ENCODE data around the gene PLD1. TPM values are rescaled to one million over a fixed set of nuclear protein-coding genes. Genes with fewer than 3 reads are reported as not detected.

Gene PLD1
- total and polyA plus RNA-seq, 2 of the 8 experiments (the other 6 are each of a cell fraction or from before 2014, with no cell fraction given), result 1.2 to 2.6 TPM

DNA sequence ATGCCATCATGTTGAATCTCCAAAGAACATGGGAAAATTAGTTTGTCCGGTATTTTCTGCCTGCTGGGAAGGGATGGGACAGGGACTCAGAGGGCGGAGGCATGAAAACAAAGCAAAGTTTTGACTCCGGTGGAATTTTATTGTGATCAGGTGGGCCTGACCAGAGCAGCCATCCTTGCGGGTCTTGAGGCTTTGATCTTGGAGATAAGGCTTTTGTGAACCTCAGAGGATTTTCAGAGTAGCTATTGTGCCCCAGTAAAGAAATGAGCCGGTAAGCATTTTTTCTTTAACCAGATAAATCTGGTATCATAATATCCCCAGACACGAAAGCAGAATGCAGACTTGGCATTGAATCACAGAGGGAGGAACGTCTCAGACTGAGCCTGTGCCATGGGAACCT, 250.7 kb downstream of the PLD1 start:
- Histone ChIP-seq H2BK12ac (ENCODE audit: low read depth, low read length) (no peak overlapping the region), H3K36me3 (ENCODE audit: control insufficient read depth in 2 of 4, insufficient read depth in 4 of 4, low read length in 3 of 4) (no peaks in the 10 kb centered on the region), H4K20me1 (replicated peaks in 1 of 2; ENCODE audit: control insufficient read depth in 1 of 2, insufficient read depth in 2 of 2, low read length in 2 of 2) (no peaks in the 10 kb centered on the region), H3K4me2 (ENCODE audit: insufficient read depth in 1 of 2, low read depth in 2 of 2, low read length in 2 of 2) (no peak overlapping the region), H2BK5ac (ENCODE audit: low read depth, low read length) (no peak overlapping the region), H3K56ac (replicated peaks; ENCODE audit: insufficient read length, low read depth, low read length) (no peak overlapping the region), H2BK20ac (ENCODE audit: low read length) (no peak overlapping the region), H4K5ac (ENCODE audit: insufficient read length, low read depth, low read length) (no peak overlapping the region), H3K27me3 (replicated peaks in 1 of 4; ENCODE audit: control insufficient read depth in 3 of 4, extremely low read depth in 1 of 4, insufficient read depth in 3 of 4, low read length in 3 of 4) (no peaks in the 10 kb centered on the region), H2AFZ (ENCODE audit: low read length) (no peak overlapping the region), H2BK120ac (replicated peaks; ENCODE audit: low read depth, low read length) (no peak overlapping the region), H3K4me1 (replicated peaks in 1 of 4; ENCODE audit: control insufficient read depth in 3 of 4, insufficient read depth in 4 of 4, low read length in 3 of 4) (no peaks in the 10 kb centered on the region), H3K27ac (ENCODE audit: low read depth, low read length) (no peak overlapping the region), H4K91ac (replicated peaks; ENCODE audit: insufficient read length, low read length) (no peak overlapping the region), H3K4me3 (ENCODE audit: extremely low read depth in 1 of 4, insufficient read depth in 2 of 4, low read depth in 3 of 4, low read length in 4 of 4) (no peak overlapping the region), H4K8ac (ENCODE audit: extremely low read depth, insufficient read depth, low read length) (no peak overlapping the region), H3K14ac (ENCODE audit: insufficient read length) (no peak overlapping the region), H3K23ac (ENCODE audit: insufficient read length) (no peak overlapping the region), H2AK5ac (ENCODE audit: low read depth, low read length) (no peak overlapping the region), H3K23me2 (ENCODE audit: low read depth, low read length) (no peaks in the 10 kb centered on the region), H3K9me3 (ENCODE audit: insufficient read depth in 2 of 2, low read depth in 1 of 2, low read length in 1 of 2) (no peaks in the 10 kb centered on the region), H3K9ac (replicated peaks in 1 of 4; ENCODE audit: extremely low read depth in 1 of 4, low read depth in 3 of 4, low read length in 3 of 4) (no peak overlapping the region), H2BK15ac (ENCODE audit: low read length) (no peak overlapping the region), H3K4ac (replicated peaks; ENCODE audit: insufficient read length, low read depth, low read length) (no peak overlapping the region), H3K79me2 (ENCODE audit: control insufficient read depth in 1 of 2, insufficient read depth in 2 of 2, low read length in 2 of 2) (no peaks in the 10 kb centered on the region), H3K79me1 (ENCODE audit: low read depth, low read length) (no peaks in the 10 kb centered on the region), H3K18ac (ENCODE audit: extremely low read depth, low read length) (no peak overlapping the region)
- no peak for FAIRE-seq
- ChIA-PET POLR2A (ENCODE audit: partially characterized antibody) (no interaction called here), CTCF (ENCODE audit: partially characterized antibody) (interaction anchor here (1.0 kb wide), 1 partner anchor 9 kb away, joined by 3 read pairs; no protein-coding TSS in a partner anchor)
- 99% methylated on average over 7 of the region's 7 CpGs; no CpG with 5 or more reads in 1 of the 2 experiments for whole genome bisulfite sequencing, 2 experiments (ENCODE audit: extremely low coverage in 1 of 2, insufficient coverage in 1 of 2, insufficient read length in 1 of 2, insufficient replicate concordance in 2 of 2, low coverage in 1 of 2, low lambda C conversion rate in 2 of 2, missing lambda C conversion rate in 1 of 2)
- no peak for DNase-seq (ENCODE audit: low read depth in 1 of 2, low spot score in 2 of 2)
- TF ChIP-seq GABPA (IDR thresholded peaks at IDR 0.05; ENCODE audit: borderline replicate concordance, insufficient read depth, low read length) (no peak), NANOG (IDR thresholded peaks at IDR 0.05; ENCODE audit: insufficient read depth, low read depth, low read length, poor library complexity, severe bottlenecking) (no peak), CBX8 (IDR thresholded peaks at IDR 0.05; ENCODE audit: borderline replicate concordance, low read depth, low read length) (no peak), CTBP2 (IDR thresholded peaks at IDR 0.05; ENCODE audit: borderline replicate concordance, insufficient read depth, insufficient read length, low read length) (no peak), CHD2 (IDR thresholded peaks at IDR 0.05; ENCODE audit: low read length) (no peak), POLR2A (IDR thresholded peaks at IDR 0.05; ENCODE audit: control extremely low read depth in 1 of 2, low read depth in 2 of 2, low read length in 2 of 2) (no peak), ASH2L (IDR thresholded peaks at IDR 0.05; ENCODE audit: low read length) (no peak), HDAC6 (IDR thresholded peaks at IDR 0.05; ENCODE audit: low read depth, low read length) (no peak), TEAD4 (IDR thresholded peaks at IDR 0.05; ENCODE audit: low read depth, low read length) (no peak), PHF8 (conservative IDR thresholded peaks at IDR 0.05; ENCODE audit: low read depth, low read length) (no peak), TAF1 (IDR thresholded peaks at IDR 0.05; ENCODE audit: low read depth, low read length) (no peak), TBP (IDR thresholded peaks at IDR 0.05; ENCODE audit: low read depth, low read length) (no peak), GTF2F1 (IDR thresholded peaks at IDR 0.05; ENCODE audit: borderline replicate concordance, low read depth, low read length) (no peak)
- TF ChIP-seq, protein P1, sequence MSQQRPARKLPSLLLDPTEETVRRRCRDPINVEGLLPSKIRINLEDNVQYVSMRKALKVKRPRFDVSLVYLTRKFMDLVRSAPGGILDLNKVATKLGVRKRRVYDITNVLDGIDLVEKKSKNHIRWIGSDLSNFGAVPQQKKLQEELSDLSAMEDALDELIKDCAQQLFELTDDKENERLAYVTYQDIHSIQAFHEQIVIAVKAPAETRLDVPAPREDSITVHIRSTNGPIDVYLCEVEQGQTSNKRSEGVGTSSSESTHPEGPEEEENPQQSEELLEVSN (IDR thresholded peaks at IDR 0.05), result no peak
- TF ChIP-seq, protein P2, sequence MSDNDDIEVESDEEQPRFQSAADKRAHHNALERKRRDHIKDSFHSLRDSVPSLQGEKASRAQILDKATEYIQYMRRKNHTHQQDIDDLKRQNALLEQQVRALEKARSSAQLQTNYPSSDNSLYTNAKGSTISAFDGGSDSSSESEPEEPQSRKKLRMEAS (IDR thresholded peaks at IDR 0.05), result no peak

Data from H1 (cell line).